IMR-90 (cell line): ENCODE measurements around the gene URI1. TPM values are rescaled to one million over a fixed set of nuclear protein-coding genes. Genes with fewer than 3 reads are reported as not detected.

ENCODE experiments used
- ATAC-seq: fragments of 200-7000 bp; cut with Tn5 transposase; 2 replicates; pipeline ENCODE4 v1.9.1; 2020; ENCODE audit warnings: low read depth, mild to moderate bottlenecking, moderate library complexity
- BruUV-seq: library from RNA; stranded (reverse); fragments of 400-500 nt; replicated peaks from 2 replicates; lab custom pipeline; 2021; lab: Mats Ljungman, UMichigan
- CTCF ChIA-PET: fragments of 300-600 bp; formaldehyde crosslinking; extraction: SDS; loops from one replicate; lab custom pipeline; 2021; ENCODE audit warnings: antibody characterized with exemption; lab: Yijun Ruan, JAX
- POLR2A ChIA-PET: fragments of 300-600 bp; sonication (Branson Sonifier 250); formaldehyde crosslinking; loops from one replicate; lab custom pipeline; 2022; ENCODE audit warnings: antibody characterized with exemption; ENCODE audit not compliant: unreplicated experiment; lab: Charles Lee
- DNase-seq: peaks from one replicate; pipeline ENCODE4 v3.0.0; 2013
- H2AFZ ChIP-seq: replicated peaks from 2 replicates; pipeline ENCODE3; 2013; ENCODE audit warnings: low read length, mild to moderate bottlenecking; ENCODE audit not compliant: poor library complexity
- H2AK5ac ChIP-seq: 2 replicates; pipeline ENCODE4 v1.6.1; 2013; ENCODE audit warnings: low read depth, low read length, inconsistent platforms
- H2AK9ac ChIP-seq: replicated peaks from 2 replicates; pipeline ENCODE3; 2013; ENCODE audit warnings: mild to moderate bottlenecking, low read depth, low read length, moderate library complexity; ENCODE audit not compliant: poor library complexity
- H2BK120ac ChIP-seq: 2 replicates; pipeline ENCODE4 v1.6.1; 2013; ENCODE audit warnings: low read depth, low read length, inconsistent platforms
- H2BK15ac ChIP-seq: 3 replicates; pipeline ENCODE4 v1.6.1; 2013; ENCODE audit warnings: low read depth, low read length, inconsistent platforms
- H2BK20ac ChIP-seq: 2 replicates; pipeline ENCODE4 v1.6.1; 2013; ENCODE audit warnings: low read depth, mild to moderate bottlenecking, inconsistent platforms, low read length, moderate library complexity
- H2BK5ac ChIP-seq: 2 replicates; pipeline ENCODE4 v1.6.1; 2013; ENCODE audit warnings: mild to moderate bottlenecking, low read depth, low read length, inconsistent platforms; ENCODE audit not compliant: poor library complexity, severe bottlenecking
- H3K14ac ChIP-seq: replicated peaks from 2 replicates; pipeline ENCODE4 v1.6.1; 2013; ENCODE audit warnings: low read depth, low read length, inconsistent platforms
- H3K18ac ChIP-seq: 2 replicates; pipeline ENCODE4 v1.6.1; 2013; ENCODE audit warnings: low read depth, low read length, control low read depth
- H3K23ac ChIP-seq: 2 replicates; pipeline ENCODE4 v1.6.1; 2013; ENCODE audit warnings: low read depth, low read length, inconsistent platforms
- H3K27ac ChIP-seq: 2 replicates; pipeline ENCODE4 v1.5.1; 2013; ENCODE audit warnings: mild to moderate bottlenecking, control low read depth, low read length; ENCODE audit not compliant: insufficient read depth
- H3K27me3 ChIP-seq: 2 replicates; pipeline ENCODE4 v1.6.1; 2013; ENCODE audit warnings: low read length; ENCODE audit not compliant: control insufficient read depth, insufficient read depth
- H3K36me3 ChIP-seq: 2 replicates; pipeline ENCODE4 v1.6.1; 2013; ENCODE audit warnings: low read length, mixed read lengths; ENCODE audit not compliant: control insufficient read depth, insufficient read depth
- H3K4ac ChIP-seq: 2 replicates; pipeline ENCODE4 v1.6.1; 2013; ENCODE audit warnings: low read depth, low read length, inconsistent platforms
- H3K4me1 ChIP-seq: 2 replicates; pipeline ENCODE4 v1.6.1; 2013; ENCODE audit warnings: low read length, mixed read lengths; ENCODE audit not compliant: control insufficient read depth, insufficient read depth
- H3K4me2 ChIP-seq: 2 replicates; pipeline ENCODE4 v1.6.1; 2013; ENCODE audit warnings: low read depth, mild to moderate bottlenecking, control low read depth, low read length, moderate library complexity
- H3K4me3 ChIP-seq: 2 replicates; pipeline ENCODE4 v1.5.1; 2013; ENCODE audit warnings: low read depth, mild to moderate bottlenecking, control low read depth, low read length, moderate library complexity; ENCODE audit not compliant: insufficient read depth
- H3K56ac ChIP-seq: 2 replicates; pipeline ENCODE4 v1.6.1; 2013; ENCODE audit warnings: low read length, inconsistent platforms; ENCODE audit not compliant: insufficient read depth; ENCODE audit errors: extremely low read depth
- H3K79me1 ChIP-seq, 2 experiments: 2 replicates each; pipeline ENCODE4 v1.6.1; 2013; ENCODE audit warnings: low read length in 2 of 2, inconsistent platforms in 1 of 2, low read depth in 1 of 2
- H3K9ac ChIP-seq: 2 replicates; pipeline ENCODE4 v1.6.1; 2013; ENCODE audit warnings: low read depth, low read length, control low read depth
- H3K9me1 ChIP-seq: 2 replicates; pipeline ENCODE4 v1.6.1; 2013; ENCODE audit warnings: low read length, inconsistent platforms; ENCODE audit not compliant: insufficient read depth
- H3K9me3 ChIP-seq: 2 replicates; pipeline ENCODE4 v1.6.1; 2013; ENCODE audit warnings: low read length; ENCODE audit not compliant: control insufficient read depth, insufficient read depth
- H4K20me1 ChIP-seq: 2 replicates; pipeline ENCODE4 v1.6.1; 2013; ENCODE audit warnings: low read length, inconsistent platforms; ENCODE audit not compliant: insufficient read depth
- H4K5ac ChIP-seq: 2 replicates; pipeline ENCODE4 v1.6.1; 2013; ENCODE audit warnings: mild to moderate bottlenecking, low read depth, low read length, control low read depth
- H4K8ac ChIP-seq, 2 experiments: 2 replicates each; pipeline ENCODE4 v1.6.1; 2013; ENCODE audit warnings: low read depth in 2 of 2, low read length in 2 of 2, control low read depth in 1 of 2, inconsistent platforms in 1 of 2
- H4K91ac ChIP-seq: 2 replicates; pipeline ENCODE4 v1.6.1; 2013; ENCODE audit warnings: low read depth, low read length, inconsistent platforms; ENCODE audit not compliant: insufficient read depth
- CEBPB ChIP-seq: IDR thresholded peaks from 2 replicates; pipeline ENCODE4 v1.6.1; 2012; ENCODE audit warnings: low read depth, low read length, improper control_type of control experiment
- POLR2A ChIP-seq: IDR thresholded peaks from 2 replicates; pipeline ENCODE4 v1.6.1; 2012; ENCODE audit warnings: mild to moderate bottlenecking, low read depth, low read length
- RAD21 ChIP-seq: IDR thresholded peaks from 2 replicates; pipeline ENCODE4 v1.6.1; 2012; ENCODE audit warnings: low read length, improper control_type of control experiment
- RFX5 ChIP-seq: IDR thresholded peaks from 2 replicates; pipeline ENCODE4 v1.8.0; 2012; ENCODE audit warnings: low read depth, mild to moderate bottlenecking, low read length, moderate library complexity
- WGBS, 2 experiments: methylation state at CpG; one replicate each; pipeline versions ENCODE4 v1.1.5 to v1.1.7; 2013; ENCODE audit warnings: missing lambda C conversion rate in 2 of 2; ENCODE audit not compliant: insufficient read length in 1 of 2; ENCODE audit errors: extremely low coverage in 2 of 2; 5-methylcytosine and 5-hydroxymethylcytosine counted together
- dilution Hi-C: fragments of 300-500 bp; cut with HindIII; formaldehyde crosslinking; loops from one replicate; pipeline ENCODE4 v1.14.3; 2018; ENCODE audit warnings: low sequenced_read_pairs; ENCODE audit not compliant: unreplicated experiment
- in situ Hi-C: fragments of 300-500 bp; cut with MboI; formaldehyde crosslinking; loops from 3 replicates; pipeline ENCODE4 v1.14.3; 2019; ENCODE audit warnings: low sequenced_read_pairs, inconsistent platforms, mixed read lengths
- intact Hi-C: fragments of 100-400 bp; cut with micrococcal nuclease; formaldehyde crosslinking; loops from 2 replicates; pipeline ENCODE4 v1.10.0; 2022
- polyA plus RNA-seq, 3 experiments: library from polyadenylated mRNA; depleted of rRNA; stranded (reverse); fragments of >200 nt; gene quantifications; 2 replicates each; pipeline ENCODE4 v1.2.3, GENCODE V29; 2012; ENCODE audit warnings: low replicate concordance in 1 of 3
- total RNA-seq: library from RNA; depleted of rRNA; stranded (reverse); fragments of >200 nt; gene quantifications from 2 replicates; pipeline ENCODE4 v1.2.3, GENCODE V29; 2012

The URI1 gene
- total and polyA plus RNA-seq, 2 of the 4 experiments (the other 2 are of a cell fraction), result 43.2 to 45.3 TPM

GRCh38 chr19:30000862-30001261 is 58.8 kb downstream of the URI1 start:
- dilution Hi-C loops, result no loop called here

More at GRCh38 chr19:30000862-30001261, 58.8 kb downstream of the URI1 start:
- in situ Hi-C loops (no loop called here), intact Hi-C loops (no loop called here)
- no peak overlapping the region for H3K14ac ChIP-seq
- no peak overlapping the region for H4K8ac ChIP-seq
- H3K4me1 ChIP-seq, result no peaks in the 10 kb centered on the region; the same call in 1 of the 2 replicates
- H2AK5ac ChIP-seq, result no peak overlapping the region
- no peak for DNase-seq
- POLR2A ChIA-PET, result no interaction called here
- no peak overlapping the region for H2BK20ac ChIP-seq
- H3K9me3 ChIP-seq, result 0 out of 2 replicates have a peak, but pooled peaks cover 2% of the 10 kb centered on the region
- no peaks in the 10 kb centered on the region for H4K20me1 ChIP-seq
- no peak overlapping the region for H4K5ac ChIP-seq
- H3K4me3 ChIP-seq, result no peak overlapping the region
- H3K4ac ChIP-seq, result no peak overlapping the region
- TF ChIP-seq CEBPB, result no peak
- TF ChIP-seq RFX5, result no peak
- TF ChIP-seq POLR2A, result no peak
- TF ChIP-seq RAD21, result no peak
- H4K91ac ChIP-seq, result no peak overlapping the region
- no peak overlapping the region for H2AK9ac ChIP-seq
- H2AFZ ChIP-seq, result no peak overlapping the region
- no peak overlapping the region for H2BK5ac ChIP-seq
- no peaks in the 10 kb centered on the region for H3K9me1 ChIP-seq
- no peak overlapping the region for H3K56ac ChIP-seq
- H3K27ac ChIP-seq, result no peak overlapping the region
- no peak overlapping the region for H3K18ac ChIP-seq
- no TSS peak for BruUV-seq
- CTCF ChIA-PET, result interaction anchor here (0.6 kb wide), 1 partner anchor 10 kb away, joined by 4 read pairs; no protein-coding TSS in a partner anchor
- H2BK15ac ChIP-seq, result no peak overlapping the region
- H2BK120ac ChIP-seq, result no peak overlapping the region
- H3K9ac ChIP-seq, result no peak overlapping the region
- no peaks in the 10 kb centered on the region for H3K27me3 ChIP-seq
- no peak overlapping the region for H3K4me2 ChIP-seq
- no CpG with 5 or more reads among the region's 1 CpG for WGBS, 2 experiments
- H3K36me3 ChIP-seq, result no peaks in the 10 kb centered on the region
- peaks cover 6 to 20% of the 10 kb centered on the region in 2 experiments; a peak in 3 of 4 replicates for H3K79me1 ChIP-seq
- H3K23ac ChIP-seq, result no peak overlapping the region
- ATAC-seq, result no peak
